ENCODE results near the gene LIG1.
A peak's percentile ranks its signal among the peaks of the same experiment; 100 is the strongest.

LIG1 gene

GRCh38 chr19:48203794-48204628 lies 33.9 kb upstream of the LIG1 start:
- no peak for TF ChIP-seq EZH2 (IDR thresholded peaks at IDR 0.05; ENCODE audit: borderline replicate concordance, low read length)
- TF ChIP-seq, protein P1, sequence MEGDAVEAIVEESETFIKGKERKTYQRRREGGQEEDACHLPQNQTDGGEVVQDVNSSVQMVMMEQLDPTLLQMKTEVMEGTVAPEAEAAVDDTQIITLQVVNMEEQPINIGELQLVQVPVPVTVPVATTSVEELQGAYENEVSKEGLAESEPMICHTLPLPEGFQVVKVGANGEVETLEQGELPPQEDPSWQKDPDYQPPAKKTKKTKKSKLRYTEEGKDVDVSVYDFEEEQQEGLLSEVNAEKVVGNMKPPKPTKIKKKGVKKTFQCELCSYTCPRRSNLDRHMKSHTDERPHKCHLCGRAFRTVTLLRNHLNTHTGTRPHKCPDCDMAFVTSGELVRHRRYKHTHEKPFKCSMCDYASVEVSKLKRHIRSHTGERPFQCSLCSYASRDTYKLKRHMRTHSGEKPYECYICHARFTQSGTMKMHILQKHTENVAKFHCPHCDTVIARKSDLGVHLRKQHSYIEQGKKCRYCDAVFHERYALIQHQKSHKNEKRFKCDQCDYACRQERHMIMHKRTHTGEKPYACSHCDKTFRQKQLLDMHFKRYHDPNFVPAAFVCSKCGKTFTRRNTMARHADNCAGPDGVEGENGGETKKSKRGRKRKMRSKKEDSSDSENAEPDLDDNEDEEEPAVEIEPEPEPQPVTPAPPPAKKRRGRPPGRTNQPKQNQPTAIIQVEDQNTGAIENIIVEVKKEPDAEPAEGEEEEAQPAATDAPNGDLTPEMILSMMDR (IDR thresholded peaks at IDR 0.05; ENCODE audit: low read length), result no peak
- Histone ChIP-seq H4K20me1 (ENCODE audit: insufficient read depth, low read length) (no peaks in the 10 kb centered on the region), H3K4me1 (ENCODE audit: insufficient read depth, low read length, severe bottlenecking) (peaks cover 20% of the 10 kb centered on the region), H3K4me2 (ENCODE audit: low read length) (peak overlapping the region; percentile 81), H3K36me3 (ENCODE audit: insufficient read depth, low read length) (peaks cover 15% of the 10 kb centered on the region; the same call in 1 of the 2 replicates), H2AFZ (ENCODE audit: low read length) (no peak overlapping the region), H3K9ac (ENCODE audit: low read length) (peak overlapping the region; percentile 95), H3K27ac (ENCODE audit: low read depth, low read length, poor library complexity, severe bottlenecking) (peak overlapping the region; percentile 42), H3K27me3 (ENCODE audit: insufficient read depth, low read length) (no peaks in the 10 kb centered on the region), H3K9me3 (ENCODE audit: low read length) (no peaks in the 10 kb centered on the region), H3K4me3 (ENCODE audit: low read depth, low read length, poor library complexity, severe bottlenecking) (peak overlapping the region; percentile 87), H3F3A (ENCODE audit: insufficient read depth, low read length) (no peaks in the 10 kb centered on the region), H3K79me2 (ENCODE audit: insufficient read depth, low read length) (peaks cover 10% of the 10 kb centered on the region), H3K9me2 (ENCODE audit: low read depth, low read length) (no peaks in the 10 kb centered on the region)

DNA sequence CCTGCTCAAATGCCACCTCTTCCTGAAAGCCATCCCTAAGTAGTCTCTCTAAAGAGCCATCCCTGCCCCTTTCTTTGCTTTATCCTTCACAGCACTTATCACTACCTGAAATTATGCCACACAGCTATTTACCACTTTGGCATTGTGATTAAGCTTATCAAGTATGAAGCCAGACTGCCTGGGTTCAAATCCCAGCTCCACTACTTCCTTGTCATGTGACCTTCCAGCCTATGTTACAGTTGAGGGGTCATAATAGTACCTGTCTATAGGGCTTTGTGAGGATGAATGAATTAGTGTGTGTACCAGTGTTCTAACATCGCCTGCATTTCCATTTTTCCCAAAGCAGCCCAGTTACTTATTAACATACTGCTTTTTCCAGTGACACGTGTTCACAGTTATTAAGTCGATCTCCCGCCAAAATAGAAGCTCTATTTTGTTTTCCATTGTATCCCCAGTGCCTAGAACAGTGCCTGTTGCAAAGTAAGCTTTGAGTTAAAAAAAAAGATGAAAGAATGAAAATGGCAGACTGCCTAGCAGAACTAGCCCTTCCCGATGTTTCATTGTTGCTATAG lies 33.2 kb upstream of the LIG1 start:
- H3K9me3 ChIP-seq (ENCODE audit: low read length), result no peaks in the 10 kb centered on the region
- no peaks in the 10 kb centered on the region for H4K20me1 ChIP-seq (ENCODE audit: insufficient read depth, low read length)
- H3K9ac ChIP-seq (ENCODE audit: low read length), result peak overlapping the region; percentile 95
- peak overlapping the region; percentile 42 for H3K27ac ChIP-seq (ENCODE audit: low read depth, low read length, poor library complexity, severe bottlenecking)
- no peak overlapping the region for H2AFZ ChIP-seq (ENCODE audit: low read length)
- no peak for TF ChIP-seq EZH2 (IDR thresholded peaks at IDR 0.05; ENCODE audit: borderline replicate concordance, low read length)
- TF ChIP-seq, protein P1 (IDR thresholded peaks at IDR 0.05; ENCODE audit: low read length), result no peak
- peak overlapping the region; percentile 87 for H3K4me3 ChIP-seq (ENCODE audit: low read depth, low read length, poor library complexity, severe bottlenecking)
- peaks cover 15% of the 10 kb centered on the region; the same call in 1 of the 2 replicates for H3K36me3 ChIP-seq (ENCODE audit: insufficient read depth, low read length)
- H3K27me3 ChIP-seq (ENCODE audit: insufficient read depth, low read length), result no peaks in the 10 kb centered on the region
- H3K79me2 ChIP-seq (ENCODE audit: insufficient read depth, low read length), result peaks cover 10% of the 10 kb centered on the region
- H3K4me1 ChIP-seq (ENCODE audit: insufficient read depth, low read length, severe bottlenecking), result peaks cover 20% of the 10 kb centered on the region
- H3K4me2 ChIP-seq (ENCODE audit: low read length), result peak overlapping the region; percentile 81
- no peaks in the 10 kb centered on the region for H3K9me2 ChIP-seq (ENCODE audit: low read depth, low read length)
- no peaks in the 10 kb centered on the region for H3F3A ChIP-seq (ENCODE audit: insufficient read depth, low read length)

GRCh38 chr19:48196933-48197665 lies 27.0 kb upstream of the LIG1 start:
- H4K20me1 ChIP-seq (ENCODE audit: insufficient read depth, low read length), result no peaks in the 10 kb centered on the region
- H2AFZ ChIP-seq (ENCODE audit: low read length), result no peak overlapping the region
- no peak overlapping the region for H3K4me3 ChIP-seq (ENCODE audit: low read depth, low read length, poor library complexity, severe bottlenecking)
- no peaks in the 10 kb centered on the region for H3K36me3 ChIP-seq (ENCODE audit: insufficient read depth, low read length)
- no peak overlapping the region for H3K4me2 ChIP-seq (ENCODE audit: low read length)
- TF ChIP-seq, protein P1 (IDR thresholded peaks at IDR 0.05; ENCODE audit: low read length), result no peak
- no peak for TF ChIP-seq EZH2 (IDR thresholded peaks at IDR 0.05; ENCODE audit: borderline replicate concordance, low read length)
- H3F3A ChIP-seq (ENCODE audit: insufficient read depth, low read length), result no peaks in the 10 kb centered on the region
- H3K27ac ChIP-seq (ENCODE audit: low read depth, low read length, poor library complexity, severe bottlenecking), result no peak overlapping the region
- no peaks in the 10 kb centered on the region for H3K9me2 ChIP-seq (ENCODE audit: low read depth, low read length)
- H3K9ac ChIP-seq (ENCODE audit: low read length), result no peak overlapping the region
- H3K27me3 ChIP-seq (ENCODE audit: insufficient read depth, low read length), result no peaks in the 10 kb centered on the region
- no peaks in the 10 kb centered on the region for H3K79me2 ChIP-seq (ENCODE audit: insufficient read depth, low read length)
- no peaks in the 10 kb centered on the region for H3K9me3 ChIP-seq (ENCODE audit: low read length)
- H3K4me1 ChIP-seq (ENCODE audit: insufficient read depth, low read length, severe bottlenecking), result peaks cover 7% of the 10 kb centered on the region

Measured in OCI-LY1 (cell line).